ENCODE results near the gene PRRX1.
A peak's percentile ranks its signal among the peaks of the same experiment; 100 is the strongest.

The PRRX1 gene

DNA sequence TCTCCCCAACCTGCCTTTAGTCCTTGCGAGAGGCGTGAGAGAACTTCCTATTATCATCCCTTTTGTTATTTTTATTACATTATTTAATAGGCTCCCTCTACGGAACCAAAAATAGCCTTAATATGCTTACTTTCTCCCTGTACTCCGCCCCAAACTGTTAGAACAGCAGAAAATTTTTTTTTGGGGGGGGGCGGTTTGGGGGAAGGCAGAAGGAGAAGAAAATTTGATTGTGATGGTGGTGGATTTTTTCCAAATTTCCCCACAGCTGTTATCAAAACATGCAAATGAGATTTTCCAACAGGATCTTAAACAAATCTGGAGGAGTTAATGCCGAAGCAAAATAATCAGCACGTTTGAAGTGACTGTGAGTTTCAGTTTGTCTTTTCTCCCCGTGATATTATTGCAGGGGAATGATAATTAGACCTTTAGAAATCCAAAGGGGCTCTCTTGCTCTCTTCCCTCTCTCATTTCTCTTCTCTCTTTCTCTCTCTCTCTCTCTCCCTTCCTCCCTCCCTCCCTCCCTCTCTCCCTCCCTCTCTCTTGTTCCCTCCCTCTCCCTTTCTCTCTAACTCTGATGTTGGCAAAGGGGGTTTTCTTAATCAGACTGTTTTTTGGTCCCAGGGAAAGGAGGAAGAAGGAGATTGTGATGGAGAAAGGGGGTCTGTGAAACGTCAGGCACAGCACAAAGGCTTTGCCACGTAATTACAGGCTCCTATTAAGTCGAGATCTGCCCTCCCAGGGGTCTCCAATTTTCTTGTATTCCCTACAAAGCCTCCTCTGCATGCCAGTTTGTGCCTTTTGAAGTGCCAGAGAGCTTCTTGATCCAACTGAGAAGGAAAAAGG is 1.1 kb upstream of the PRRX1 start:
- Mint-ChIP-seq H3K9me3 (peaks cover 9% of the 10 kb centered on the region), H3K4me3 (peak overlapping the region; percentile 81), H3K27me3 (ENCODE audit: low read depth, poor library complexity) (peaks cover 100% of the 10 kb centered on the region), H3K27ac (no peak overlapping the region), H3K4me1 (peaks cover 46% of the 10 kb centered on the region), H3K36me3 (ENCODE audit: low read depth) (no peaks in the 10 kb centered on the region)
- no peak for DNase-seq
- TF ChIP-seq, protein P1, sequence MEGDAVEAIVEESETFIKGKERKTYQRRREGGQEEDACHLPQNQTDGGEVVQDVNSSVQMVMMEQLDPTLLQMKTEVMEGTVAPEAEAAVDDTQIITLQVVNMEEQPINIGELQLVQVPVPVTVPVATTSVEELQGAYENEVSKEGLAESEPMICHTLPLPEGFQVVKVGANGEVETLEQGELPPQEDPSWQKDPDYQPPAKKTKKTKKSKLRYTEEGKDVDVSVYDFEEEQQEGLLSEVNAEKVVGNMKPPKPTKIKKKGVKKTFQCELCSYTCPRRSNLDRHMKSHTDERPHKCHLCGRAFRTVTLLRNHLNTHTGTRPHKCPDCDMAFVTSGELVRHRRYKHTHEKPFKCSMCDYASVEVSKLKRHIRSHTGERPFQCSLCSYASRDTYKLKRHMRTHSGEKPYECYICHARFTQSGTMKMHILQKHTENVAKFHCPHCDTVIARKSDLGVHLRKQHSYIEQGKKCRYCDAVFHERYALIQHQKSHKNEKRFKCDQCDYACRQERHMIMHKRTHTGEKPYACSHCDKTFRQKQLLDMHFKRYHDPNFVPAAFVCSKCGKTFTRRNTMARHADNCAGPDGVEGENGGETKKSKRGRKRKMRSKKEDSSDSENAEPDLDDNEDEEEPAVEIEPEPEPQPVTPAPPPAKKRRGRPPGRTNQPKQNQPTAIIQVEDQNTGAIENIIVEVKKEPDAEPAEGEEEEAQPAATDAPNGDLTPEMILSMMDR (IDR thresholded peaks at IDR 0.05), result no peak

DNA sequence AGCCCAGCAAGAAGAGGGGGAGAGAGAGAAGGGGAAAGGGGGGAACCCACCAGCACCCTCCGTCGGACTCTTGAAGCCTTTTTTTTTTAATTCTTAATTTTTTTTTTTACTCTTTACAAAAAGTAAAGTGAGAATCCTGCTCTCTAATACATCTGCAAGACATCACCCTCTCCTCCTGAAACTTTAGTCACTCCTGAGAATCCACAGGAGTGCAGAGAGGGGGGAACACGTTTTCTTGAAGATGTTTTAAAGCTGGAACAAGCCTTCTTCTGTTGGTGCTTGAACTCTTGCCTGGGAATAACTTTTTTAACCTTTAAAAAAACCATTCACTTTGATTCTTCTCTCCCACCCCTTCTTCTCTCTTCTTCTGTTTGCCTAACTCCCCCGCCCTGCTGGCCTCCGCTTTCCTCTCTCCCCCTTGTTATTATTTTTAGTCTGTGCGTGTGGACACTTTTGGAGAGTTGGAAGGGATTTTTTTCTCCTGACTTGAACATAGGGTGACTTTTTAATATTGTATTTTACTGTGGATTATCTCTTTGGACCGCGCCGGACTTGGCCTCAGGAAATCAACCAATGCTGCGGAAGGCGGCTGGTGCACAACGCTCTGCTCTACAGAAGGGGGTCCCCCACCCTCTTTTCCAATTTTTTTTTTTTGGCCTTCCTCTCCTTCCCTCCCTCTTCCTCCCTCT is 383 bp upstream of the PRRX1 start:
- no peak overlapping the region for H3K27ac Mint-ChIP-seq
- peaks cover 100% of the 10 kb centered on the region for H3K27me3 Mint-ChIP-seq (ENCODE audit: low read depth, poor library complexity)
- peaks cover 52% of the 10 kb centered on the region for H3K4me1 Mint-ChIP-seq
- TF ChIP-seq, protein P1 (IDR thresholded peaks at IDR 0.05), result no peak
- peaks cover 9% of the 10 kb centered on the region for H3K9me3 Mint-ChIP-seq
- DNase-seq, result no peak
- H3K36me3 Mint-ChIP-seq (ENCODE audit: low read depth), result no peaks in the 10 kb centered on the region
- peak overlapping the region; percentile 81 for H3K4me3 Mint-ChIP-seq

DNA sequence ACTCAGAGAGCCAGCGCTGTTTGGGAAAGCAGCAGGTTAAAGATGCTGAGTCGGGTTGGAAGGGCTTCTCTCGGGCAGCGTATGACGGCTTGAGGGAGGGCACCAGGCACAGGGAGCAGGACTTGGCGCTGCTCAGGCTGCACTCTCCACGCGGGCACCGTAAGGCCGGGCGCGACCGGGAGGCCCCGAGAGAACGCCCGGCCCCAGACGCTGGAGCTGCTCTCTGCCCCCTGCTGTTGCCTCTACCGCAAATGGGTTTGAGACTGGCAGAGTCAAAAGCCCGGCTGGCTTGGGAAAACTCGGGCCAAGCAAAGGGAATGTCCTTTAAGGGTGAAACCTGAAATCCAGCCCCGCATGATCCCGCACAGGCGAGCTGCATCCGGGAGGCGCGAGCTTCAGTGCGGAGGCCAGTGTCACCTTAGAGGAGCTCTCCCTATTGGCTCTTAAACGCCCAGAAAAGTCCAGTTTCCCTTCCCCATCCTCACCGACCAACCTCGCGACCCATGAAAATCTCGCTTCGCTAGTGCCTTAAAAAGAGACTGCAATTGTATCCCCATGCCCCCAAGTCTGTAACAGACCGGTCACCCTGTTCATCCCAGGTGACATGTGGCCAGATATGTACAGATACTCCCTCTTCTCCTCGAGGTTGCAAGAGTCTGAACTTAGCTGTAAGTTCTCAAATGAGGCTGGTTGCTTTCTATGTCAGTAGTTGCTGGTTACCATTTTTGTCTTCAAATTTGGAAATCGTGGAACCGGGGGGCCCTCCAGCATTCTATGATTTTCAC is 1.1 kb downstream of the PRRX1 start:
- H3K36me3 Mint-ChIP-seq (ENCODE audit: low read depth), result no peaks in the 10 kb centered on the region

DNA sequence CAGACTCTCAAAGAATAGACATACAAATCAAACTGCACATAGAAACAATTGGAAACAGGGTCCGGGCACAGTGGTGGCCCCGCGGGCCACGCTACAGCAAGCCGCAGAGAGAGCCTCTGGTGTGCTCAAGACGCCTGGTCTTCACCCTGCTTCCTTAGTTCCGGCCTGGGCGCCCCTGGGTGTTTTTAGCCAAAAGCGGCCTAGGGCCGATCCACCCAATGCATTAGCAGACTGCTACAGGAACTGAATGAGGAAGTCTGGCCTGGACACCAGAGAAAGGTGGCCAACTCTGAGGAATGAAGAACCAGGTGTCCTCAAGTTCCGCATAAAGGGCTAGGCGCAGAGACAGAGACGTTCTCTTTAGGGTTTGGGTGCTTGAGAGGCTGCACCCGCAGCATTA is 1.7 kb downstream of the PRRX1 start:
- H3K27me3 Mint-ChIP-seq (ENCODE audit: low read depth, poor library complexity), result peaks cover 100% of the 10 kb centered on the region
- H3K4me3 Mint-ChIP-seq, result peak overlapping the region; percentile 81
- H3K36me3 Mint-ChIP-seq (ENCODE audit: low read depth), result no peaks in the 10 kb centered on the region
- TF ChIP-seq, protein P1 (IDR thresholded peaks at IDR 0.05), result no peak
- peaks cover 9% of the 10 kb centered on the region for H3K9me3 Mint-ChIP-seq
- no peak overlapping the region for H3K27ac Mint-ChIP-seq
- H3K4me1 Mint-ChIP-seq, result peaks cover 60% of the 10 kb centered on the region
- no peak for DNase-seq

More for the DNA sequence above, 1.1 kb downstream of the PRRX1 start:
- H3K27me3 Mint-ChIP-seq (ENCODE audit: low read depth, poor library complexity), result peaks cover 100% of the 10 kb centered on the region
- peak; percentile 46 for DNase-seq
- peaks cover 9% of the 10 kb centered on the region for H3K9me3 Mint-ChIP-seq
- H3K27ac Mint-ChIP-seq, result no peak overlapping the region
- TF ChIP-seq, protein P1 (IDR thresholded peaks at IDR 0.05), result no peak
- H3K4me1 Mint-ChIP-seq, result peaks cover 62% of the 10 kb centered on the region
- H3K4me3 Mint-ChIP-seq, result peak overlapping the region; percentile 81

DNA sequence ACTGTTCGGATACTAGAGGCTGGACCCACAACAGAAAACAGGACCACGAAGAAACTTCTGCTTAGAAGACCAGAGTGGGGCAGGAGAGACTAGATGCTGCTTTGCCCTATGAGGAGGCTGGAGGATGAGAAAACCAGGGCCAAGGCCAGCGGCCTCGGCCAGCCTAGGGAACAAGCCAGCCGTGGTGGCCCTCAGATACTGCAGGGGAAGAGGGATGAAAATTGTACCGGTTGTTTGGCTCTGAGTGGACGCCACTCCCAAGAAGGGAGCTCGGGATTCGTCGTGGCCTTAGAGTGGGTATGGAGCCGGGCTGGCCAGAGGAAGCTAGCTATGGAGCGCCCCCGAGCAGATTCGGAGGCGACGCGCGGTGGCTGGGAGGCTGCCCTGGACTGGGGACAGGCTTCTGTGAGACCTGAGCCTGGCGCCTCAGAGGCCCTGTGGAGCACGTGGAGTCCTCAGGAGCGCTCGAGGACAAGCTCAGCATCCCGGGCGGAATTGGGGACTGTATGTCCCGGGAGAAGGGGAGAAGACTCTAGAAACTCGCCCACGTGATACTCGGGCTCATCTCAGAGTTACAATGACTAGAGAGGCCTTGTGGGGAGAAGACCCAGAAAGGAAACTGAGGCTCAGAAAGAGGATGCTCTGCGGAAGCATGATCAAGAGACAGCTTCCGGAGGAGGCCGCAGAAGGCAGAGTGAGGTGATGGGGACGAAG is 2.8 kb downstream of the PRRX1 start:
- peaks cover 64% of the 10 kb centered on the region for H3K4me1 Mint-ChIP-seq
- TF ChIP-seq, protein P1 (IDR thresholded peaks at IDR 0.05), result no peak
- peaks cover 9% of the 10 kb centered on the region for H3K9me3 Mint-ChIP-seq
- peak; percentile 21 for DNase-seq
- no peak overlapping the region for H3K27ac Mint-ChIP-seq
- H3K27me3 Mint-ChIP-seq (ENCODE audit: low read depth, poor library complexity), result peaks cover 100% of the 10 kb centered on the region
- no peaks in the 10 kb centered on the region for H3K36me3 Mint-ChIP-seq (ENCODE audit: low read depth)
- H3K4me3 Mint-ChIP-seq, result peak overlapping the region; percentile 39

Measured in nephron progenitor cell (in vitro differentiated cells).